Measurements from ENCODE around the gene FCHSD2. TPM values are rescaled to one million over a fixed set of nuclear protein-coding genes. Genes with fewer than 3 reads are reported as not detected.

The FCHSD2 gene
- total RNA-seq, 1 experiment from 2014 or later: 4.4 TPM

DNA sequence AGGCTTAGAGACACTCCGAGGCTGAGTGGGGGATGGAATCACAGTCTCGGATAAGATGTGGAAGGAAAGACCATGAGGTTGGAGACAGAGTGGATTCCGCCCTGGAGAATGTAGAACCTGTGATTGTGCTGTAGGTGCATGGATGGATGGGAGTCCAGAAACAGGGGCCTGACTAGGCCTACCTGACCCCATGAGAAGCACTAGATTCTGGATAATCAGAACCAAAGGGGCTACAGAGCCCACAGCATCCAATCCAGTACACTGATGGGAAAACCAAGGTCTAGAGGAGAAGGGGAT, 32.3 kb upstream of the FCHSD2 start:
- DNase-seq (ENCODE audit: low read depth): no peak
- in situ Hi-C loops (cut with HindIII; ENCODE audit: low pct_unique_long_range_greater_than_20kb, low sequenced_read_pairs): no loop called here

- in situ Hi-C loops (cut with HindIII; ENCODE audit: low pct_unique_long_range_greater_than_20kb, low sequenced_read_pairs): no loop called here
- DNase-seq (ENCODE audit: low read depth): no peak
These were observed 31.8 kb upstream of the FCHSD2 start for GRCh38 chr11:73173755-73174494.

GRCh38 chr11:73172992-73173656, 31.0 kb upstream of the FCHSD2 start:
- DNase-seq (ENCODE audit: low read depth): no peak
- in situ Hi-C loops (cut with HindIII; ENCODE audit: low pct_unique_long_range_greater_than_20kb, low sequenced_read_pairs): no loop called here

- DNase-seq (ENCODE audit: low read depth): no peak
- in situ Hi-C loops (cut with HindIII; ENCODE audit: low pct_unique_long_range_greater_than_20kb, low sequenced_read_pairs): no loop called here
These were observed 29.5 kb upstream of the FCHSD2 start for GRCh38 chr11:73171436-73172161.

- in situ Hi-C loops (cut with HindIII; ENCODE audit: low pct_unique_long_range_greater_than_20kb, low sequenced_read_pairs): no loop called here
- no peak for DNase-seq (ENCODE audit: low read depth)
These were observed 28.0 kb upstream of the FCHSD2 start for GRCh38 chr11:73170140-73170539.

GRCh38 chr11:73168925-73169579, 26.9 kb upstream of the FCHSD2 start:
- in situ Hi-C loops (cut with HindIII; ENCODE audit: low pct_unique_long_range_greater_than_20kb, low sequenced_read_pairs): no loop called here
- no peak for DNase-seq (ENCODE audit: low read depth)

DNA sequence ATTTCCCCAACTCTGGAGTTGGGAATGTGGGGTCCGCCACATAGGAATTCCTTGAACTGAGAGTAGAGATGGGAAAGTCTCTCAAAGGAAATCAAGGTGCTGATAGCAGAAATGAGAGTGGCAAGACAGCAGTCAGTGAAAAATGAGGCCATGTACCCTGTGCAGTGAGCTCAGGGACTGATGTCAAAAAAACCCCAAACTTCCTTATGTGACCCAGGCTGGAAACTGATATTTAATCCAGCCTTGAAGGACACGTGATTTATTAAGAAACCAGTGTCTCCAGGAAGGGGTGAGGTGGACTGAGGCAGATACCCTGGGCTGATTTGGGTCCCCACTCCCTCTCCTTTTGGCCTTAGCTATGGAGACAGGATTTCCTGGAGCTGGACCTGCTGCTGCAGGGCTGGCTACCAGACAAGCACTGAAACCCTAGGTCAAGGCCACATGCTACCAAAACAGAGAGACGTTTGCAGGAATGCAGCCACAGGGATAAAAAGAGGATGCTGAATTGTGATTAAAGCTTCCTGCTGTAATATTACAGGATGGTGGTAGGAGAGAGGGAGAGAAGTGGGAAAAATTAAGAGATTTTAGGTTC, 25.3 kb upstream of the FCHSD2 start:
- DNase-seq (ENCODE audit: low read depth): no peak
- in situ Hi-C loops (cut with HindIII; ENCODE audit: low pct_unique_long_range_greater_than_20kb, low sequenced_read_pairs): no loop called here

DNA sequence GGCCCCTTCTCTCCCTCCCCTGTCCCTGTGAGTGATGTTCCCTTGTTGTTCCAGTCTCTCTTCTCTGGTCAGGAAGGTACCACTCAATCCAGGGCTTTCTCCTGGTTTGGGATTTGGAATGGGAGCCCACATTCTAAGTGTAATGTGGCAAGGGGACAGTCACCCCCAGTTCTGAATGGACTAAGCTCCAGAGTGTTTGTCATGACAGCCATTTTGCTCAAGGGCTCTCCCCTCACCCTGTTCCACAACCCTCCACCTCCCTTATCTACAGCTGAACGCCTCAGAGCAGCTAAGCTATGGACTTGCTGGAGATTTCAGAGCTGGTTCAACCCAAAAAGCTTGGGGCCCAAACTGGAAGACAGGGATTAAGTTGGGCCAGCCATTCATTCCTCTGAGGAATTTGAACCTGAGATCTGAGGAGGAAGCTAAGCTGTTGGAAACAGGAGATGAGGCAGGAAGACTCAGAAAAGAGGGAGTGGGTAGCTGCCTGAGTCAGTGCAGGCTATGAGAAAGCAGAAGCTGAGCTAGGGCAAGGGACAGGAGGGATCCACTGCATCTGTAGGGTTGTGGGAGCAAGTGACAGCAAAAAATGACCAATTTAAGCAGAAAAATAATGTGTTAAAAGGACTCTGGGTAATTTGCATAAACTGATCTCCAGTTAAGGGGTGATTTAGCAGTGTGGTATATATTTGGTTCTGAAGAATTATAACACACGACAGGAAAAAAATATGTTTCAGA, 22.9 kb upstream of the FCHSD2 start:
- in situ Hi-C loops (cut with HindIII; ENCODE audit: low pct_unique_long_range_greater_than_20kb, low sequenced_read_pairs): no loop called here
- DNase-seq (ENCODE audit: low read depth): no peak

DNA sequence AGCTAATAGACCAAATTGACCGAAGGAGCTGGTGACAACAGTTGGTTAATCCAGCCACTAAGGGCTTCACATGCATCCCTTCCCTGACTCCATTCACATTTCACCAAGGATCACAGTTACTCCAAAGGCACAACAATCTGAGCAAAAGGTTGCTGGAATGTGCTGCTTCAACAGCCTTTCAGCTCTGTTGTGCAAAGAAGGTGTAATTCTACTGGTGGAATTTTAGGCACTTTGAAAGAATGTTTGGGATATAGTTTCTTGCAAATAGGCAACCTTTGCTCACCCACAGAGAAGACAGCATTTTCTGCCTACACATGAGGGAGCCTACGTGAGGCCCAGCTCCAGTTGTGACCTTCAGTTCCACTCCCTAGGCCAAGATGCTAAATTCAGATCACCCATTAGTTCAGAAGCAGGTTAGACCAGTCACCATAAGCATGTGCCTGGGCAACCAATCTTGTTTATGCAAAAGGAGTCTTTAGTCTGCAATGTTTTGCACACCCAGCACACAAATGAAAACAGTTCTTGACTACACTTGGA, 21.6 kb upstream of the FCHSD2 start:
- in situ Hi-C loops (cut with HindIII; ENCODE audit: low pct_unique_long_range_greater_than_20kb, low sequenced_read_pairs): no loop called here
- no peak for DNase-seq (ENCODE audit: low read depth)

DNA sequence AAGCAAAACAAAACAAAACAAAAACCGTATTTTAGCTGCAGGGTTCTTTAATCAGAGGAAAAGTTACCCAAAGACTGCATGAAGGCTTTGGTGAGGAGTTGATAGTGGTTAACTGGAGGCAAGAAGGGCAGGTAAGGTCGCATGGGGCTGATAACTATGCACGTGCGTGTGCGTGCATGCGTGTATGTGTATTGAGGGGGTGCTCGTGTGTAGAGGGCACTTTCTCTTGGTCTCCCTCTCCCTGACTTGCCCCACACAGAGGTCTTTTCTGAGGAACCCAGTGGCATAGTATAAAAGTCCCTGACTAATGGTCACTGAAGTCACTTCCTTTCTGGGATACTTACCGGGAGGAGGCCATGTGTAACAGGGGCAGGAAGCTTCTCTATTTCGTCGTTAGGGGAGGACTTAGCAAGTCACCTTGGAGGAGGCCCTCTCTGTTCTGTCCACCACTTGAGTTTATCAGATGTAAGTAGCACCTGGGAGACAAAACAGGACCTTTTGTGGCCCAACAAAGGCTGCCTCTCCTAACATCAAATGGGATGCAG, 20.1 kb upstream of the FCHSD2 start:
- DNase-seq (ENCODE audit: low read depth): no peak
- in situ Hi-C loops (cut with HindIII; ENCODE audit: low pct_unique_long_range_greater_than_20kb, low sequenced_read_pairs): no loop called here

- in situ Hi-C loops (cut with HindIII; ENCODE audit: low pct_unique_long_range_greater_than_20kb, low sequenced_read_pairs): no loop called here
- no peak for DNase-seq (ENCODE audit: low read depth)
These were observed 18.1 kb upstream of the FCHSD2 start for GRCh38 chr11:73160005-73160760.

- no peak for DNase-seq (ENCODE audit: low read depth)
- in situ Hi-C loops (cut with HindIII; ENCODE audit: low pct_unique_long_range_greater_than_20kb, low sequenced_read_pairs): no loop called here
These were observed 17.2 kb upstream of the FCHSD2 start for GRCh38 chr11:73159297-73159696.

DNA sequence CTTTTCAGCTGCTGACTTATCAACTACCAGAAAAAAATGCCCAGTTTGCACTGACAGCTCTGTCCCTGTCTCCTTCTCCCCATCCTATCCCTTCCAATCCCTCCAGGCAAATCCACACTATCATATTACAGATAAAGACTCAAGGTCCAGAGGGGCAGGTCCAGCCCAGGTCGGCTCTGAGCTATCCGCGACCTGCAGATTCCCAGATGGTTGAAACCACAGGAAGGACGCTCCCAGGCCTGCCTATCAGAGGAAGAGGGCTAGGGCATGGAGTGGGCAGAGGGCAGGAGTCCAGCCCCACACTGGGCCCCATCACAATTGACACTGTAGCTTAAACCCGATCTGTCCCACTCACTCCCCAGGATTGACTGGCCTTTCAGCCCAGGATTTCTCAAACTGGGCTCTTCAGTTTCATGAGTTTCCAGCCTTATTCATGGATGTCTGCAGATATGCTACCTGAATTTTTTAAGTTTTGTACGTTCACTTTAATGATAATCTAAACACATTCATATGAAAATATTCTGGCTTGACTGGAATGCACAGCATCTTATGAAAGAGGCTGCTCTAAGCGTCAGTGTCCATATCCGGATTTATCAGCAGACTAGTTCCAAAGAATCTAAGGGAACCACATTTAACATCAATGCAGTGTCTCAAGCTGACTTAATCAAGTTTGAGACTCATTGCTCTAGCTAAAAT, 16.4 kb upstream of the FCHSD2 start:
- in situ Hi-C loops (cut with HindIII; ENCODE audit: low pct_unique_long_range_greater_than_20kb, low sequenced_read_pairs): no loop called here
- no peak for DNase-seq (ENCODE audit: low read depth)

DNA sequence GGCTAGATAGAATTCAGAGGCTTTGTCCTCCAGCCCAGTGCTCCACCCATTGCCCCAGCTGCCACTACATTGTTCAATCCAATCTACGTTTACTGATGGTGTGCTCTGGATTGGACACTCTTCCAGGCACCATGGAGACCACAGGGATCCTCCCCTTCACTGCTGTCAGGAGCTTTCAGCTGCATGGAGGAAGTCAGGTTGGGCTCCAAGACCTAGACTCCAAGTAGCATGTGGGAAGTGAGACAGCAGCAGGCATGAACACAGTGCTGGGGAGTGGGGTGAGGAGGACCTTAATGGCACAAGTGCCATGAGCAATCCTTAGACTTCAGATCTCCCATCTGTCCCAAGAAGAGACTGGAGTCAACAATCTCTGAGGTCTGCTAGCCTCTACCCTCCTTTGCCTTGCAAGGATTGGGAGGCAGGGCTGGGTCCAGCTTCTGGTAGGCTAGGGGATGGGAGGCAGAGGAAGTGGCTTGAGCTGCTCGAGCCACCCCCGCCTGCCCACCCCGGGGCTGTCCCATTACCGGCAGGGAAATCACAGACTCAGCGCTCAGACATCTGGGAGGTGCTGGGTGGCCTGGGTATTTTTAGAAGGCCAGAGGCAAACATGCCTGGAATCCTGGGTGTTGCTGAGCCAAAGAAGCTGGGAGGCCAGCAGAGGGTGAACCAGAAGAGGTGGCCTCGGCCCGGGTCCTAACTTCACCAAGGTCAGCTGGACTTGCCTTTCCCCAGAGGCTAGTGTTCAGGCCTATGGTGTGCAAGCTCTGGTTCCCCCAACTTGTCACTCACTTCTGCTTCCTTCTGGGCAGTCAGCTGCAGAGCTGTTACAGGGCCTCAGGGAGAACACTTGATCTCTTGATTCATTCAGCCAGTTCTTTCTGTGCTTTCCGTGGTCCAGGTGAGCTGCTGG, 15.2 kb upstream of the FCHSD2 start:
- DNase-seq (ENCODE audit: low read depth): no peak
- in situ Hi-C loops (cut with HindIII; ENCODE audit: low pct_unique_long_range_greater_than_20kb, low sequenced_read_pairs): no loop called here

DNA sequence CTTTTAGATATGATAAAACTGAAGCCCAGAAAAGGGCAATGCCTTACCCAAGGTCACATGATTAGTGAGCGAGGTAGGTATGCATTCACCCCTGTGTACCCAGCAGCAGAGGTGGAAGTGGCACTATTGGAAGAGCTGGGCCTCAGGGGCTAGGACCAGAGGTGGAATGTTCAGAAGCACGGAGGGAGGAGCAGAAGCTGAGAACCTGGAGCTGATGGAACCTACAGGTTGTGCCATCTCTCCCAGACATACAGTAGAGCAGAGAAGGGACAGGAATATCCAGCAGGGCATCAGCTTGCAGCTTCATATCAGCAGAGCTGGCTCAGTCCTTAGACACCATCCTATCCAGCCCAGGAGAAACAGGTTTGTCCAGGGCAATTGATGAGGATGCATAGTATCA, 14.6 kb upstream of the FCHSD2 start:
- no peak for DNase-seq (ENCODE audit: low read depth)
- in situ Hi-C loops (cut with HindIII; ENCODE audit: low pct_unique_long_range_greater_than_20kb, low sequenced_read_pairs): no loop called here

GRCh38 chr11:73156114-73156513, 14.0 kb upstream of the FCHSD2 start:
- no peak for DNase-seq (ENCODE audit: low read depth)

More at GRCh38 chr11:73156114-73156513, 14.0 kb upstream of the FCHSD2 start:
- in situ Hi-C loops (cut with HindIII; ENCODE audit: low pct_unique_long_range_greater_than_20kb, low sequenced_read_pairs): no loop called here
